Nephron (organoid): ENCODE data around the gene PDE6H.

Experiments
- H3K27ac Mint-ChIP-seq, 3 experiments: 2 replicates each; pipeline ENCODE4 v1.8.0; 2020; ENCODE audit warnings: mixed read lengths in 3 of 3, mild to moderate bottlenecking in 2 of 3, moderate library complexity in 1 of 3
- H3K27me3 Mint-ChIP-seq: 2 replicates; pipeline ENCODE4 v1.8.0; 2021; ENCODE audit warnings: low read depth, mild to moderate bottlenecking, moderate library complexity, mixed read lengths
- H3K36me3 Mint-ChIP-seq: 2 replicates; pipeline ENCODE4 v1.8.0; 2020; ENCODE audit warnings: low read depth, mixed read lengths
- H3K4me1 Mint-ChIP-seq: 2 replicates; pipeline ENCODE4 v1.8.0; 2020; ENCODE audit warnings: mixed read lengths
- H3K4me3 Mint-ChIP-seq, 3 experiments: 2 replicates each; pipeline ENCODE4 v1.8.0; 2020; ENCODE audit warnings: mild to moderate bottlenecking in 3 of 3, mixed read lengths in 3 of 3, moderate library complexity in 2 of 3
- H3K9me3 Mint-ChIP-seq: 2 replicates; pipeline ENCODE4 v1.8.0; 2020; ENCODE audit warnings: mixed read lengths
- CTCF ChIP-seq, 3 experiments: fragments of 200-600 bp; sonication (generic); IDR thresholded peaks; one replicate each; pipeline ENCODE4 v1.5.0; 2021; ENCODE audit warnings: antibody characterized with exemption in 3 of 3; ENCODE audit not compliant: unreplicated experiment in 3 of 3

Gene PDE6H

GRCh38 chr12:14975457-14975856, 2.6 kb downstream of the PDE6H start:
- no peak for TF ChIP-seq CTCF (IDR thresholded peaks at IDR 0.05; ENCODE audit: unreplicated experiment in 3 of 3)
- no peak overlapping the region for H3K4me3 Mint-ChIP-seq
- H3K27me3 Mint-ChIP-seq = no peaks in the 10 kb centered on the region
- H3K36me3 Mint-ChIP-seq = no peaks in the 10 kb centered on the region
- H3K4me1 Mint-ChIP-seq = no peaks in the 10 kb centered on the region
- no peaks in the 10 kb centered on the region for H3K9me3 Mint-ChIP-seq
- H3K27ac Mint-ChIP-seq = no peak overlapping the region

- H3K4me1 Mint-ChIP-seq = no peaks in the 10 kb centered on the region
- no peaks in the 10 kb centered on the region for H3K36me3 Mint-ChIP-seq
- no peak for TF ChIP-seq CTCF (IDR thresholded peaks at IDR 0.05; ENCODE audit: unreplicated experiment in 3 of 3)
- no peak overlapping the region for H3K4me3 Mint-ChIP-seq
- H3K9me3 Mint-ChIP-seq = no peaks in the 10 kb centered on the region
- H3K27ac Mint-ChIP-seq = no peak overlapping the region
- H3K27me3 Mint-ChIP-seq = no peaks in the 10 kb centered on the region
Measured at GRCh38 chr12:14976658-14977057, 3.8 kb downstream of the PDE6H start.

GRCh38 chr12:14979468-14979867, 6.6 kb downstream of the PDE6H start:
- H3K36me3 Mint-ChIP-seq = no peaks in the 10 kb centered on the region
- H3K27me3 Mint-ChIP-seq = no peaks in the 10 kb centered on the region
- H3K27ac Mint-ChIP-seq = no peak overlapping the region

GRCh38 chr12:14981049-14981448, 8.2 kb downstream of the PDE6H start:
- Mint-ChIP-seq H3K27me3 (no peaks in the 10 kb centered on the region), H3K36me3 (no peaks in the 10 kb centered on the region), H3K4me3 (no peak overlapping the region), H3K4me1 (no peaks in the 10 kb centered on the region), H3K27ac (no peak overlapping the region), H3K9me3 (no peaks in the 10 kb centered on the region)
- TF ChIP-seq CTCF (IDR thresholded peaks at IDR 0.05; ENCODE audit: unreplicated experiment in 3 of 3) = no peak

More at GRCh38 chr12:14979468-14979867, 6.6 kb downstream of the PDE6H start:
- Mint-ChIP-seq H3K4me3 (no peak overlapping the region), H3K4me1 (no peaks in the 10 kb centered on the region), H3K9me3 (no peaks in the 10 kb centered on the region)
- TF ChIP-seq CTCF (IDR thresholded peaks at IDR 0.05; ENCODE audit: unreplicated experiment in 3 of 3) = no peak

- TF ChIP-seq CTCF (IDR thresholded peaks at IDR 0.05; ENCODE audit: unreplicated experiment in 3 of 3) = no peak
- Mint-ChIP-seq H3K27ac (no peak overlapping the region), H3K9me3 (peaks cover 2% of the 10 kb centered on the region), H3K27me3 (no peaks in the 10 kb centered on the region), H3K4me3 (no peak overlapping the region), H3K4me1 (peaks cover 5% of the 10 kb centered on the region), H3K36me3 (no peaks in the 10 kb centered on the region)
Measured at GRCh38 chr12:14982562-14982961, 9.7 kb downstream of the PDE6H start.

GRCh38 chr12:14982991-14983390, 10.1 kb downstream of the PDE6H start:
- no peaks in the 10 kb centered on the region for H3K36me3 Mint-ChIP-seq
- H3K4me1 Mint-ChIP-seq = peaks cover 5% of the 10 kb centered on the region
- peaks cover 2% of the 10 kb centered on the region for H3K9me3 Mint-ChIP-seq
- TF ChIP-seq CTCF (IDR thresholded peaks at IDR 0.05; ENCODE audit: unreplicated experiment in 3 of 3) = no peak
- H3K27ac Mint-ChIP-seq = no peak overlapping the region
- no peak overlapping the region for H3K4me3 Mint-ChIP-seq
- H3K27me3 Mint-ChIP-seq = no peaks in the 10 kb centered on the region
